GM12864 (cell line): ENCODE measurements around the gene NRP1.
"Not testable (repeated sequence)": the region's sequence is repeated elsewhere in the genome, so short reads cannot be mapped to it uniquely, and the experiment has no call there.

ENCODE experiments used
- DNase-seq: peaks from one replicate; pipeline ENCODE4 v3.0.0-alpha.2; 2011; ENCODE audit warnings: low read depth
- H3K4me3 ChIP-seq: 2 replicates; pipeline ENCODE4 v1.5.1; 2011; ENCODE audit warnings: mild to moderate bottlenecking, low read depth, low read length, control low read depth
- CTCF ChIP-seq: IDR thresholded peaks from 2 replicates; pipeline ENCODE4 v1.5.1; 2011; ENCODE audit warnings: low read depth, mild to moderate bottlenecking, moderate library complexity, low read length, control low read depth, inconsistent platforms; ENCODE audit errors: missing control alignments

NRP1 gene

GRCh38 chr10:33302208-33302829 is 32.1 kb downstream of the NRP1 start:
- no peak for DNase-seq
- TF ChIP-seq CTCF, result no peak
- no peak overlapping the region for H3K4me3 ChIP-seq

GRCh38 chr10:33301097-33301789 is 33.2 kb downstream of the NRP1 start:
- DNase-seq, result no peak
- TF ChIP-seq CTCF, result no peak
- no peak overlapping the region for H3K4me3 ChIP-seq

- H3K4me3 ChIP-seq, DNase-seq: not testable (repeated sequence)
Measured at GRCh38 chr10:33300544-33300943, 33.9 kb downstream of the NRP1 start.

- TF ChIP-seq CTCF, result no peak
- no peak overlapping the region for H3K4me3 ChIP-seq
- DNase-seq, result no peak
Measured at GRCh38 chr10:33298893-33299292, 35.6 kb downstream of the NRP1 start.

GRCh38 chr10:33298110-33298509 is 36.4 kb downstream of the NRP1 start:
- H3K4me3 ChIP-seq, result no peak overlapping the region
- DNase-seq, result no peak
- no peak for TF ChIP-seq CTCF

- no peak for TF ChIP-seq CTCF
- DNase-seq, result no peak
- H3K4me3 ChIP-seq, result no peak overlapping the region
Measured at GRCh38 chr10:33295851-33296250, 38.6 kb downstream of the NRP1 start.

- TF ChIP-seq CTCF, result no peak
- no peak for DNase-seq
- no peak overlapping the region for H3K4me3 ChIP-seq
Measured at GRCh38 chr10:33293531-33294170, 40.8 kb downstream of the NRP1 start.
